ENCODE results near the gene ATP5IF1.

Gene ATP5IF1

DNA sequence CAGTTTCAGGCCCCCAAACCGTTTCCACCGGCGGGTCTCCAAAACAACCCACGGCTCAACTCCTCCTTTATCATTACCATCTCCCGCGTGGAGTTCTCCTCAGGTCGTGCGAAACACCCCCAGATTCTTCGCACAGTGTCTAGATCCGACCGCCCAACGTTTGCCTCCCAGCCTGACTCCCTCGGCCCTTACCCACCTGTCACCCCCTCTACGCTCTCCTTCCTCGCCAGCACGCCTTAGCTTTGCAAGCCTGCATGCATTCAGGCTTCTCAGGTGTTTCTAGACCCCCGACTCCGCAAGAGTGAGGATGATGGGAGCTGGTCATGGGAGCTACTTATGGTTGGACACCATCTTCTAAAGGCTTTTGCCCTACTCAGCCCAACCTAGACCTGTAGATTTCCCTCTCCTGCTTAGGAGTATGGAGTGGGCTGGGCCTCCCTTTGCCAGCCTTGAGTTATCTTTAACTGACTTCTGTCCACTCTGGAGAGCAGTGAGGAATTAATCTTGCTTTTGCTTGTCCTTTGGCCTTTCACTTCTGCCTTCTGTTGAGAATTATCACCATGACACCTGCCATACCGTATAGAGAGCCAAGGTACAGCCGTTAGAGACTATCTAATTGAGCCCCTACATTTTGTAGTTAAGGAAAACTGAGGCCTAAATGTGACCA, 865 bp downstream of the ATP5IF1 start:
- in situ Hi-C loops (cut with HindIII; ENCODE audit: low sequenced_read_pairs) = no loop called here

DNA sequence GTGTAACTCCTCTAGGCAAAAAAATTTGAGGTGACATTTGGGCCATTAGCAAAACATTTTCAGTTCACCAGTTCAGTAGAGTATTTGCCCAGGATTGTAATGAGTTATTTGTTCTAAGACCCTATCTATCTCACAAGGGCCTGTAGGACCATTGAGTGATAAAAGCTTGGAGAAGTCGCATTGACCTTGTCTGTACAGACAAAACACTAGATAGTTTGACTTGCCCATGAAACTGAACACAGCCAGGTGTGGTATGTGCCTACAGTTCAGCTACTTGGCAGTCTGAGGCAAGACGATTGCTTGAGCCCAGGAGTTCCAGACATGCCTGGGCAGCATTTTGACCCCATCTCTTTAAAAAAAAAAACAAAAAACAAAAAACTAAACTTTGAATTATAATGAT, 3.1 kb downstream of the ATP5IF1 start:
- in situ Hi-C loops (cut with HindIII; ENCODE audit: low sequenced_read_pairs) = no loop called here

DNA sequence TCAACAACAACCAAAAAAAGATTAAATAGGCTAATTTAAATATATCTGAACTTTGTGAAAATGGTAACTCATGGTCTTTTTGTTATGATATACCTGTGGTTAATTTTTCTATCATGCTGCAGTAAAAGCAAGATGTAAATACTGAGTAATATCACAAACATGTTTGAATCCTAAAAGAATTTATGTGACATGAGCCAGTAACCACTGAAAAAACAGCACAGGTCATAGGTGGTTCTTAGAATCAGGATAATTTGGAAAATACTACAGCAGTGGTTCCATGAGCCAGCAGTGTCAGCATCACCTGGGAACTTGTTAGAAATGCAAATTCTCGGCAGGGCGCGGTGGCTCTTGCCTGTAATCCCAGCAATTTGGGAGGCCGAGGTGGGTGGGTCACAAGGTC, 4.1 kb downstream of the ATP5IF1 start:
- in situ Hi-C loops (cut with HindIII; ENCODE audit: low sequenced_read_pairs) = no loop called here

DNA sequence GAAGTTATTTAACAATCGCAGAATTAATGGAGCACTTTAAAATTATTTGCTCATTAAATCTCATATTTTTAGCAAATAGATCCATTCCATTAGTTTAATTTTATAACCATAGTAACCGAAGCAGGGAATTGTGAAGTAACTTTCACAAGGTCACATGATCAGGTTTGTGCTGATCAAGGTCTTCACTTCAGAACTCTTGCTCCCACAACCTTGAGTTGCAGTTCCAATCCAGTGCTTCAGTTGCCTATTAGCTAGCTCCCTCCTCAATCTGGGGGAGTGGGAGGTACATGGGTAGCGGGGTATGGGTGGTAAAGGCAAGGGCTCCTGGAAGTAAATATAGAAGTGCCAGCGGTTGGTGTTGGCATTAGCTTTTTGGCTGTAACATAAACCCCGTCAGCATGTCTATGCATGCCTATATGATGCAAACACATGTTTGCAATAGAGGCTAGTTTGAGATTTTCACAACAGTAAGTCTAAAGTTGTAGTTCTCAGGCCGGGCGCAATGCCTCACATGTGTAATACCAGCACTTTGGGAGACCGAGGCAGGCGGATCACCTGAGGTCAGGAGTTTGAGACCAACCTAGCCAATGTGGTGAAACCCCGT, 5.8 kb downstream of the ATP5IF1 start:
- in situ Hi-C loops (cut with HindIII; ENCODE audit: low sequenced_read_pairs) = no loop called here

DNA sequence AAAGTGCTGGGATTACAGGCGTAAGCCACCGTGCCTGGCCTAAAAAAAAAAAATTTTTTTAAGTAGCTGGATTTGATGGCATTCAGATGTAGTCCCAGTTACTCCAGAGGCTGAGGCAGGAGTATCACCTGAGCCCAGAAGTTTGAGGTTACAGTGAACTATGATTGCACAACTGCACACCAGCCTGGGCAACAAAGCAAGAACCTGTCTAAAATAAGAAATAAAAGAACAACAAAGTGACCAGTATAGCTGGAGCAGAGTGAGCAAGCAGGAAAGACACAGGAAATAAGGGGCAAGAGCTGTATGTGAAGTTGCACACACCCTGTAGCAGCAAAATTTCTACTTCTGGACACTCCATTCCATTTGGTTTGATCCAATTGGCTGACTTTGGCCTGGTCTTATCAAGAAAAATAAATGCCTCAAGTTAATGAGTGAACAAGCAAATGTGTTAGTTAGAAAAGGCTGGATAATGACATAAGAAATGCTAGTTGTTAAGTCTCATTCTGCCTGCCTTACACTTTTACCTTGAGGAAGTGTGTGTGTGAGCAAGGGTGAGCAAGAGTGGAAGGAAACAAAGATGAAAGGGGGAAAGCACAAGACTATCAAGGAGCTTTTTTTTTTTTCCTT, 7.9 kb downstream of the ATP5IF1 start:
- in situ Hi-C loops (cut with HindIII; ENCODE audit: low sequenced_read_pairs) = no loop called here

DNA sequence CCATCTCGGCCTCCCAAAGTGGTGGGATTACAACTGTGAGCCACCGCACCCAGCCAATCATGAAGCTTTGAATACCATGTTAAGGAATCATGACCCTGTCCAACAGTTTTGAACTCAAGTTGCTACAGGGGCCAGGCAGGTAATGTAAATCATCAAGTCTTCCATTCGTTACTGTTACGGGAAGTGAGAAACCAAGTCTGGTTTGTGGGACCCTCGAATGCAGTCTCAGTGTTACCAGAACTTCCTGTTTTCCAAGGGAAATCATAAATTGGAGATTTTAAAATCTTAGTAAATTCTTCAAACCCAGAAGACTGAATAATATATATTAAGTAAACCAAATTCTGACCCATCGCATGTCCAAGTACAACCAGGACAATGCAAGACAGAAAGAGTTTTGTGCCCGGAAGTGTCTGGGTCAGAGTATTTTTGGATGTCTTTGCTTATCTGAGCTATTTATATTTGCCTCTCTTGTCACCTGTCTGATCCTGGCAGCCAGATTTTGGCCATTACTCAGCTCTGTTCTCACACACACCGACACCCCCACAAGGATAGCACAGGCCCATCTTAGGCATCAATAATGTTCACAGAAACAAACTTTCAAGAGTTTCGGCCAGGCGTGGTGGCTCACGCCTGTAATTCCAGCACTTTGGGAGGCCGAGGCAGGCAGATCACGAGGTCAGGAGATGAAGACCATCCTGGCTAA, 8.8 kb downstream of the ATP5IF1 start:
- in situ Hi-C loops (cut with HindIII; ENCODE audit: low sequenced_read_pairs) = no loop called here

DNA sequence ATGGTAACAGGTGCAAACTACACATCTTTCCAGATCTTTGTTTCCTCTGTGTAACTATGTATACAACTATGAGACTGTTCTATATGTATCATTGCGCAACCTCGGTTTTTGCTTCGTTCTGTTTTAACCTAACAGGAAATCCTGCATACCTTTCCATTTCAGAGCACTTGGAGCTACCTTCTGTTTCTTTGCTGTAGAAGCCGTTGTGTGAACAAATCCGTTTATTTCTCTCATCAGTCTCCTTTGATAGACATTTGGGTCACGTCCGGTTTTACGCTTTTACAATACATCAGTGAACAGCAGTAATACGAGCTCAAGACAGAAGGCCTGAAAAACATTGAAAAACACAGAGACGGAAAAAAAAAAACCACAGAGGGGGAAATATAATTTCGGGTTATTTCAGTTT, 10.5 kb downstream of the ATP5IF1 start:
- in situ Hi-C loops (cut with HindIII; ENCODE audit: low sequenced_read_pairs) = no loop called here

DNA sequence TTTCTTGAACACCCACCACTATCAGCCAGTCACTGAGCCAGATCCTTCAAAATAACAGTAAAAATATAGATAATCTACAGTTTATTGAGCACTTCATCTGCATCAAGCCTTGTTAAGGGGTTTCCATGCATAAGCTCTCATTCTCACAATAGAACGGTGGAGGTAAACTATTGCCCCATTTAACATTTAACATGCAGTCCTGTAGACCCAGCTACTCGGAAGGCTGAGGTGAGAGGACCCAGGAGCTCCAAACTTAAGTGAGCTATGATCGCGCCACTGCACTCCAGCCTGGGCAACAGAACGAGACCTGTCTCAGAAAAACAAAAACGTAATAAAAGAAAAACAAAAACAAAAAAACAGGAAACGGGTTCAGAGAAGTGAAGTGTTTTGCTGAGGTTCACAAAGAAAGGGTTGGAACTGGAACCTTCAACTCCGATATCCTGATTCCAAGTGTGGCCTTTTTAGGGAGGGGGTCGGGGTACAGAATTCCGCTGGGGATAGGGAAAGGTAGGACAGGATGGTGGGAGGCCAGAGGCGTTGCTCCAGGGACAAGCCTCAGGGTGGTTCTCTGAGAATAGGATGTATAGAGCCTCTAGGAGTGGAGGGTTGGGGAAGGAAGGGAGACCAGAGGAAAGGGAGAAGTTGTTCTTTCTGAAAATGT, 11.8 kb downstream of the ATP5IF1 start:
- in situ Hi-C loops (cut with HindIII; ENCODE audit: low sequenced_read_pairs) = no loop called here

DNA sequence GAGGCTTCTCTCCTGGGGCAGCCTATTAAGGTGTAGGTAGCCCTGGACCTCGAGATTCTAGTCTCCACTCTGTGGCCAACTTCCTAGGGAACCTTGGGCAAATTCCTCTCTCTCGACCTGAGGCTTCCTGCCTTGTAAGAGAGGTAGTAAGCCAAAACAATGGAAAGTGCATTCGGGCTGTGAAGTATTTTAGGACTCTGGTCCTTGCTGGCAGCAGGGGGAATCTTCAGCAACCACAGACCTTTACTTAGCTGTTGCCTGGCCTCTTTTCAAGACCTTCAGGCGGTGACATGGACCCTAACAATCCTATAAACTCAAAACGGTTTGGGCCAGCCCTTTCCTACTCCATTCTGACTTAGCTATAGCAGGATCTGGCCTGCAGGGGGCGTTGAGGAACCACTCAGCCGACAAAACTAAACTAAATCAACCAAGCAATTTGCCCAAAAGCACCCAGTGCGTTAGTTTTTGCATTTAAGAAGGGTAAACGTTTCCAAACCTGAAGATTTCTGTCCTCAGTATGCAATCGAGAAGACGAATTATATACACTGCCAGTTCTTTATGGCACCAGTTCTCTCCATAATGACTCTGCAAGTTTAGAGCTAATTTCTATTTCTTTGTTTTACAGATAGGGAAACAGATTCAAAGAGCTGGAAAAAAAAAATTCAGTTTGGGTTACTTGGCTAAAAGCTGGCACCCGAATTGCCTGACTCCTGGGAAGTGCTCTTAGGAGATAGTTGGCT, 12.5 kb downstream of the ATP5IF1 start:
- in situ Hi-C loops (cut with HindIII; ENCODE audit: low sequenced_read_pairs) = no loop called here

DNA sequence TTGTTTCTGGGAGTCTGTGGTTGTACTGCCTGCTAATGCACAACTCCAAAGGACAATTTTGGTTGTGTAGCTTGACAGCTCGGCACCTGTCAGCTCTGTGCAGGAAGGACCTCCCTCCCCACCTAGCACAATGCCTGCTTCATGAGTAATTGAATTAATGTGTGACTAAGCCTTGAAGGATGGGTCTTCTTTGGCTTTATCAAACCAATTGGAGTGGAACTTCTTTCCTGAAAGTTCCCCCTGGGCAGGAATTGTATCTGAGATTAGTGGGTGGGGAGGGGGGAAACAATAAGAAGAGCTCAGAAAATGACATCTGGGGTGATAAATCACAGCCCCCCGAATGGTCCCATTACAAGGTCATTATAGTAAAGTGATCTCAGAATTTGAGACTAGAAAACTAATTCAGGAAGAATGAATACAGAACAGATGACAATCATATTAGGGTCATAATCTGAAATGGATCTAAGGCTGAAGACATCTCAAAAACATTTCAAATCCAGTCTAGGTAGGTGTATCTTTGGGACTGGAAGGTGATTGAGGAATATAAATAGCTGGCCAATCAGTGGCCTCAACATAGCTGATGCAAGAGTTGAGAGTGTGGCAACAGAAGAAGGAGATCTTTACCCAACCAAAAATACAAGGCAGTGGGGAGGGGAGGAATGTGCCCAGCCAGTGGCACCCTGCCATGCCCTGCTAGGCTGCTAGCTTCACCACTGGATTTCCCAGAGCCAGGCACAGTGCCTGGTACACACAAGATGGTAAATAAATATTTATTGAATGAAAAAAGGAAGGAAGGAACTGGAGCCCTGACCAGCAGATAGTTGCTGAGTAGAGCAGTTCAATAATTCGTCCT, 13.3 kb downstream of the ATP5IF1 start:
- in situ Hi-C loops (cut with HindIII; ENCODE audit: low sequenced_read_pairs) = no loop called here

DNA sequence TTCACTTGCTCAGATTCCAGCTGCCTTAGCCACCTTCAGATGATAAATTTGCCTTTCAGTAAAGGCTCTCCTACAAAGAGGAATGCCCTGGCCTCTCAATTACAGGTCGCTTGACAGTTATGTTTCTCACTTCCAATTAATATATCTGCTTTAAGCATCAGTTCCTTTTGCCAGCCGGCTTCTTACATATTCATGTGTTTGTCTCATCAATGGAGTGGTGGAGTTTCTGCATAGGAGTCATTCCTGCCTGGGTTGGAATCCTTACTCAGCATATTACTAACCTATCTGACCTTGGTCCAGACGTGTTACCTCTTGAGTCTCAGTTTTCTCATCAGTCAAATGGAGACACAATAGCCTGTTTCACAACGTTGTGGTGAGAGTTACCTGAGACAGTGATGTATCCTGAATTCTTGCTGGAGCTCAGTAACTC, 14.0 kb downstream of the ATP5IF1 start:
- in situ Hi-C loops (cut with HindIII; ENCODE audit: low sequenced_read_pairs) = loop anchor here (25.0 kb wide), 1 partner anchor 362 kb away; no protein-coding TSS in a partner anchor

DNA sequence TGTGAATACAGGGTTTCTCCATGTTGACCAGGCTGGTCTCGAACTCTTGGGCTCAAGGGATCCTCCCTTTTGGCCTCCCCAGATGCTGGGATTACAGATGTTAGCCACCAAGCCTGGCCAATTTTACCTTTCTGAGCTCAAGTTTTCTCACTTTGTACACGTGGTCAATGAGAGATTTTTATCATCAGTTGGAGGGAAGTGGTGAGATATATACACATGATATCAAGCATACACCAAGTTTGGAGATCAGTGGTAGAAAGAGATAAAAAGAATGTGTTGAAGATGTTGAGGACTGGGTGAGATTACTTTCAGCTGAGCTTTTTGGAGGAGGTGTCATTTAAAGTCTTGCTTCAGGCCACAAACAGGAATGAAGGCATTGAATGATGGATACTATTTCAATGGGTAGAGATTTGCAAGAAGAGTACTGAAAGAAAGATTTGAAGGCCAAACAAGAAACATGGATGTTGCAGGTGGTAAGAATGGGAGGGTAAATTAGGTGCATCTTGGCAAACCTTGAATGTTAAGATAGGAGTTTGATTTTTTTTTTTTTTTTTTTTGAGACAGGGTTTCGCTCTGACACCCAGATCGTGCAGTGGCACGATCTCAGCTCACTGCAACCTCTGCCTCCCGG, 20.4 kb downstream of the ATP5IF1 start:
- in situ Hi-C loops (cut with HindIII; ENCODE audit: low sequenced_read_pairs) = loop anchor here (25.0 kb wide), 1 partner anchor 356 kb away; no protein-coding TSS in a partner anchor

DNA sequence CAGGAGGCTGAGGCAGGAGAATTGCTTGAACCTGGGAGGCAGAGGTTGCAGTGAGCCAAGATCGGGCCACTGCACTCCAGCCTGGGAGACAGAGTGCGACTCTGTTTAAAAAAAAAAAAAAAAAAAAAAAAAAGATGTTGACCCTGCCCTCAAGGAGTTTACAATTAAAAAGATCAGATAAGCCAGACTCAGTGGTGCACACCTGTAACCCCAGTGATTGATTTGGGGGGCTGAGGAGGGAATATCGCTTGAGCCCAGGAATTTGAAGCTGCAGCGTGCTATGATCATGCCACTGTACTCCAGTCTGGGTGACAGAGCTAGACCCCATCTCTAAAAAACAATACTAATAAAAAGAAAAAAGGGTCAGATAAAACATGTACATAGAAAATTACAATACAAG, 21.8 kb downstream of the ATP5IF1 start:
- in situ Hi-C loops (cut with HindIII; ENCODE audit: low sequenced_read_pairs) = loop anchor here (25.0 kb wide), 1 partner anchor 355 kb away; no protein-coding TSS in a partner anchor

DNA sequence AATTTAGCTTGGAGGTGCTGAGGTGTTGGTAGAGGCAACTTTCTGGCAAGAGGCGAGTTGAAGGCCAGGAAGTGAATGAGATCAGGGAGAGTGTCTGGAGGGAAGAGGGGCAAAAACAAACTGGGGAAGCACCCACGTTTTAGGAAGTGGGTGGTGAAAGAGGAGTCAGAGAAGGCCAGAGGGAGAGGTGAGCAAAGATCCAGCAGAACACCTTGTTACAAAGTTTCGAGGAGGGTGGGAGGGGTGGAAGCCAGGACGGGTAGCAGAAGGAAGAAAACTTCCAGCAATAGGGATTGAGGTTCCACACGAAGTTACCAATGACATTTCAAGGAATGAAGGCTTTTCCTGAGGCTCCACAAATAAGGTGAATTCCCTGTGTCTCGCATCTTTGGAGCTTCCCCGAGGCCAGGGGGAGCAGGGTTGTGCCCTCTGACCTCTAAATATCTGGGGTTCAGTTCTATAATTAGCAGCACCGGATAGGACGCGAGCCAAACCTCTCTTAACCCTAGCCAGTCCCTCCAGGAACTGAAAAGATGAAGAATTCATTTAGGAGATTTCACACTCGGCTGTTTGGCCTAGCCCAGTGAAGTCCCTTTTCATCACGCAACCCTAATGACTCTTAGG, 22.8 kb downstream of the ATP5IF1 start:
- in situ Hi-C loops (cut with HindIII; ENCODE audit: low sequenced_read_pairs) = loop anchor here (25.0 kb wide), 1 partner anchor 354 kb away; no protein-coding TSS in a partner anchor

DNA sequence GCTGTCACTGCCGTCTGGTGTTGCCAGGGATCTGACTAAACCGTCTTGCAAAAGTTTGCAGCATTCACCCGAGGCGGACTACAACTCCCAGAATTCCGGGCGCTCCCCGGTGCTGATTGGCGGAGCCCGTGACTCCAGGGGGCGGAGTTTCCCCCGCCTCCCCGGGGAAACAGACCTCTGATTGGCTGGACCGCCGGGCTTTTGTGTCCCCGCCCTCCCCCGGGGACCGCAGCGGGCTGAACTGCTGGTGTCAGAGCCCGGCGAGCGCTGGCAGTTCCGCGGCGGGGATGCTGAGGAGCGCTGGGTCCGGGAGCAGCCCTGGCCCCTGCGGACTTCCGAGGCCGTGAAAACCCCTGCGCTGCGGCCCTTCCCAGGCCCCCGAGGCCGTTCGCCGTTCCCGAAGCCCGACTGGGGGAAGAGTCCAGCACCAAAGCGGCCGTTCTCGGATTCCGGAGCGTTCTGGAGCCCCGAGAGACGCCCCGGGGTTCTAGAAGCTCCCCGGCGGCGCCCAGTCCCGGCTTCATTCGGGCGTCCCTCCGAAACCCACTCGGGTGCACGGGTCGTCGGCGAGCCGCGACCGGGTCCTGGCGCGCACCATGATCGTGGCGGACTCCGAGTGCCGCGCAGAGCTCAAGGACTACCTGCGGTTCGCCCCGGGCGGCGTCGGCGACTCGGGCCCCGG, 23.5 kb downstream of the ATP5IF1 start, which contains the start of gene SESN2:
TSS of gene SESN2 (plus strand) at position 267 of the 682 bp plus-strand sequence. CDS start at position 597, 330 bp downstream.
- in situ Hi-C loops (cut with HindIII; ENCODE audit: low sequenced_read_pairs) = loop anchor here (25.0 kb wide), 1 partner anchor 353 kb away; no protein-coding TSS in a partner anchor

DNA sequence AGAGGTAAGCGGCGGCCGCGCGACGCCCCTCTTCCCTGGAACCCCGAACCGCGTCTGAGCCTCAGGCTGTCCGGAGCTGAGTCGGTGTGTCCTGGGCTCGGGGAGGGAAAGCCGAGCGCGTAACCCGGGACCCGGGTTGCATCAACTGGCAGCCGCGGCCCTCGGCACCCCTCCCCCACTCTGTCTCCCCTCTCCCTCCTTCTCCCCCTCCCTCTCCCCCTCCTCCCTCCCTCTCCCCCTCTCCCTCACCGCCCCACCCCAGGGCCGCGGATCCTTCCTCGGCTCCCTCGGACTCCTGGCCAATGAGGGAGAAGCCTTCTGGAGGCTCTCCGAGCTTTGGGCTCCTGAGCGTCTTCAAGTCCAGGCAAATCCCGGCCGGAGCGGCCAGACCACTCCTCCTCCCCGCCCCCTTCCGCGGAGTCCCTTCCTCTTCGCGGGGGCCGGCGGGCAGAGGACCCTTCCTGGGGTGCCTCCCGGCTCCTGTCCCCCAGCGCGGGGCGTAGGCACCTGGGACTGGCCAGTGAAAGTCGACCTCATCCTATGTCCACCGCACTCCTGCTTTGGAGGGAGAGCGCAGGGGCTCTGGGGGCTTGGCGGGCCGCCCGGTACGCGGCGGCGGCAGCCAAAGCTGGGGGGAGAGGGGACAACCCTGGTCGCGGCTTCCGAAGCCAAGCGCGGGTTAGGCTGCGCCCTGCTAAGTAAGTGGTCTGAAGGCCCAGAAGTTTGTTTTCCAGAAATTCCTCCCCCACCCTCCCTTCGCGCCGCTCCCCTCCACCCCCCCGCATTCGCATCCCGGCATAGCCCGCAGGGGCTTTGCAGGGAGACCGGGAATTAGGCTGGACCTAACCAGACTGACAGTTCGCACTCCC, 24.2 kb downstream of the ATP5IF1 start:
- in situ Hi-C loops (cut with HindIII; ENCODE audit: low sequenced_read_pairs) = loop anchor here (25.0 kb wide), 1 partner anchor 352 kb away; no protein-coding TSS in a partner anchor

DNA sequence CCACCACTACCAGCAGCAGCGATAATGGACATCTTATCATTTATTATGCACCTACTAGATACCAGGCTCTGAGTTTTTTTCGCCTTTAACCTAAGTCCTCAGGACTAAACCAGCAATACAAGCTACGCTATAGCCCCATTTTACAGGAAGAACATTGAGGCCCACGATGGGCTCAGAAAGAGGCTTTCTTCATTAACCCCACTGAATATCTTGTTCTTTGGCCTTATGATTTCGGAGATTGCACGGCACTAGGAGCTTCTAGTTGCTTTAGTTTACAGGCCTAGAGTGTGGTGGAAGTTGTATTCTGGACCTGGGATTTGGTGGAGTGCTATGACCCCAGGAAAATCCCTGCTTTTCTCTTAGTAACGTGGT, 24.9 kb downstream of the ATP5IF1 start:
- in situ Hi-C loops (cut with HindIII; ENCODE audit: low sequenced_read_pairs) = loop anchor here (25.0 kb wide), 1 partner anchor 352 kb away; no protein-coding TSS in a partner anchor
